ENCODE measurements around the gene NLRP14. TPM values are rescaled to one million over a fixed set of nuclear protein-coding genes. Genes with fewer than 3 reads are reported as not detected.

The NLRP14 gene
- total RNA-seq, 1 donor from 2014 or later: not detected

DNA sequence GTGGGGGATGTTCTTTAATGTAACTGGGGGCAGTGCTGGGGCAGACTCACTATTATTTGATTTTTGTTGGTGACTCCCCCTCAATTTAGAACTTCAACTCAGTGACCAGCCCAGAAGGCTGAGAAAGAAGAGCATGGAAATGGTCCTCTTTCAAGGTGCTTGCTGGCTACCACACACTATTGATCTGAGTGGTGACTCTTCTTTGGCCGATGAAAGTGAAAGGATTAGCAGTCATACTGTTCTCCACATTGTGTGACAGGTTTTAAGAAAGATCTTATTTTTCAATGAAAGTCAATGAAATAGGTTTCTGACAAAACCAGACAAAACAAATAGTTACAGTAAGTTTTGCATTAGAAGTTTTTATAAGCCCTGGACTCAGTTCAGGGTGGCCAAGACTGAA lies 29.9 kb downstream of the NLRP14 start:
- DNase-seq (ENCODE audit: low read depth): no peak

DNA sequence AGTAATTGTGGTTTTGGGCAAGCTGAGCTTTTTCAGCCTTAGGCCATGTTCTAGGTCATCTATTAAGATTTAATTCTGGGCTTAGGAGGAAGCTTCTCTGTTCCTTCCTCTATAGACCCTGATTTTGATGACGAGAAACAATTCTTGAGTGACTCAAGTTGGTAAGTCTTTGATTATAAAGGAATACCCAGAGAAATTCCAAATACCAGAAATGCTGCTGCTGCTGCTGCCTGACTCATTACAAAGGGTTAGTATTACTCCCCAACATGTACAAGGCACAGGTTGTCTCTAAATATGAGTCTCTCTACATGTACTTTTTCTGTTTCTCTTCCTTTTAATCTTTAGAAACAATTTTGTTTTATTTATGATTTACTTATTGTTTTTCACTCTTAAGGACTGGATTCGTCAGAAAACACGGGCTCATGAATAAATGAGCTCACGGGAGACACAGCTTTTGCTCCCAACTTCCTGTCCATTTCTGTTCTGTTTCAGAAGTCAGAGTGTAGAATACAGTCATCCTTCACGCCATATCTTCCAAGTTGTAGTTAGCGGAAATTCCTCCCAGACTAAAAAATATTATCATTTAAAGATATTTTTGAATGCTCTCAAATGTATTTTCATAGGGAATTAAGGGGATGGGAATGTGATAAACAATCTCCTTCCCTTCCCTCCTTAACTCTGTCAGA lies 36.7 kb downstream of the NLRP14 start:
- no peak for DNase-seq (ENCODE audit: low read depth)

DNA sequence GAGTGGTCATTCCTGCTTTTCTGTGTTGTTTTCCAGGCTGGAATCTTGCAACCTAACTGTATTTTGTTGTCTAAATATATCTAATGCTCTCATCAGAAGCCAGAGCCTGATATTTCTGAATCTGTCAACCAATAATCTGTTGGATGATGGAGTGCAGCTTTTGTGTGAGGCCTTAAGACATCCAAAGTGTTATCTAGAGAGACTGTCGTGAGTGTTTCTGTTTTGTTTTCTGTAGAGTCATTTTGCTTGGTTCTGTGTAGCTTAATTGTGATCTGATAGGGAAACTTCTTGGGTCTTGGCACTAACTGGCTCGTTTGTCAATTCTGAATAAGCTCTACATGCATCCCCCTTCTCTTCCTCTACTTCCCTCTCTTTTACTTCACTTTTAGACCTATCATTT lies 37.4 kb downstream of the NLRP14 start:
- no peak for DNase-seq (ENCODE audit: low read depth)

DNA sequence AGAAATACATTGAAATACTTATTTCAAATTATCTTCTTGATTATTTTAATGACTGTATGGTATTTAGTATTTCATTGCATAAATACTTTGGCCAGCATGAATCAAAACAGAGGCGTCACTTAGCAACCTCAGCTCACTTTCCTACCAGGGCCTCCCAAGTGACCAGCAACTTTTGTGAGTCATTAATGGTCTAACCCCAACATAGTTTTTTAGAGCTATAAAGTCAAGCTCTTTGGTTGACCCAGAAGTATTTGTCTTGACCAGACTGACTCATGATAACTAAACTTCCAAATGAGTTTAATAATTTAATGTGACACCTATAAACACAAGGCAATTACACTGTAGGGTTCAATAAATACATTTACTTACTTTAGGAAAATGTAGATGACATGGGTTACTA lies 40.6 kb downstream of the NLRP14 start:
- DNase-seq (ENCODE audit: low read depth): peak; percentile 70

DNA sequence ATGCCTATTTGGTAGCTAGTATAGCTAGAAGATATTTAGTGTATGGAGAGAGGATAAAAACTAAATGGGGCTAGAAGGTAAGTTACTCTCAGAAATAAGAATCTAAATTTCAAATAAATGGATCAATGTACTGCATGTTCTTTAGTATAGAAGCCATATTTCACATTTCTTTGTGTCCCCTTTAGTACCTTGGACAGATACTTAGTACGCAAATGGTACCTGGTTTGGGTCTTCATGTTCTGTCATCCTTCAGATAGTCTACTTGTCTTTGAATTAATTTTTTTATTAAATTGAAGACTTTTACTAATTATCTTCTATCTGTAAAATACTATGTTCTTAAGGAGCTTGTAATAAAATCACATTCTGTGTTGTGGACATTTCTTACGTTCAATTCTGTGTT lies 42.3 kb downstream of the NLRP14 start:
- DNase-seq (ENCODE audit: low read depth): no peak

DNA sequence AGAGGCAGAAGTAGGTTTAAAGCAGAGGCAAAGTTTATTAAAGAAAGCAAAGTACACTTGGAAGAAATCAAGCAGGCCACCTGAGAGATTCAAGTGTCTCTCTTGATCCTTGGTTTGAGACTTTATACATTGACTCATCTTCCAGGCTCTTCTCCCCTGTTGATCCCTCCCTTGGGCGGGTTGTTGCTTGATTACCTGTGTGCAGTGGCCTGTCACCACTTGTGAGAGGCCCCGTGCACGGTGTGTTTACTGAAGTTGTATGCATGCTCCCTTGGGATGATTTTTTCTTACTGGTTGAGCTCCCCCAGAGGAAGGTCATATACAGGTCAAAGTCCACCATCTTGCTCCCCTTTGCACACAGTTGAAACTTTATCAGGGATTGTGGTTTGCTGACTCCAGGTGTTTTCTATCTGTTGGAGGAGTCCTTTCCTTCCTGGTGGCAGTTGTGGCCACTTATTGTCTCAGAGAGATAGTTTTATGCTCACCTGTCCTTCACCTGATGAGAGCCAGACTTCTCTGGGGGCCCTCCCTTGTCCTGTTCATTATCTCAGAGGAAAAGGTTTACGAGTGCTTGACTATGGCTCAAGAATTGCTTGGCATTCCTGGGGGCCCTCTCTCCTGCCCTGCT lies 52.2 kb downstream of the NLRP14 start:
- DNase-seq (ENCODE audit: low read depth): no peak

DNA sequence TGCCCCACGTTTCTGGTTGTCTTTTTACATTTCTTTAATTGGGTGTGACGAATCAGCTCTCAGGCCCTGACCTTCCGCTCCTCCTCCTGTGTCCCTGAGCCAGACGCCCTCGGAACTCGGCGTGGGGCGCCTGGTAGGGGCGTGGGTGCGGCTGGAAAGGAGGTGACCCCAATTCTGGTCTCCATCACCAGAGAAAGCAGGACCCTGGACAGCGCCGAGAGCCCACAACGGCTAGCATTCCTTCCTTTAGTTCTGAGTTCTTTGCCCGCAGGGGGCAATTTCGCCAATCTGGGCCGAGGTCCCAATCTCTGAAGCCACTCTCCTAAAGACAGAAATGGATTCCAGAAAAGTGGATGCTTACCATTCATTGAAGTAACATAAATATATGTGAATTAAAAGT lies 56.8 kb downstream of the NLRP14 start:
- no peak for DNase-seq (ENCODE audit: low read depth)

DNA sequence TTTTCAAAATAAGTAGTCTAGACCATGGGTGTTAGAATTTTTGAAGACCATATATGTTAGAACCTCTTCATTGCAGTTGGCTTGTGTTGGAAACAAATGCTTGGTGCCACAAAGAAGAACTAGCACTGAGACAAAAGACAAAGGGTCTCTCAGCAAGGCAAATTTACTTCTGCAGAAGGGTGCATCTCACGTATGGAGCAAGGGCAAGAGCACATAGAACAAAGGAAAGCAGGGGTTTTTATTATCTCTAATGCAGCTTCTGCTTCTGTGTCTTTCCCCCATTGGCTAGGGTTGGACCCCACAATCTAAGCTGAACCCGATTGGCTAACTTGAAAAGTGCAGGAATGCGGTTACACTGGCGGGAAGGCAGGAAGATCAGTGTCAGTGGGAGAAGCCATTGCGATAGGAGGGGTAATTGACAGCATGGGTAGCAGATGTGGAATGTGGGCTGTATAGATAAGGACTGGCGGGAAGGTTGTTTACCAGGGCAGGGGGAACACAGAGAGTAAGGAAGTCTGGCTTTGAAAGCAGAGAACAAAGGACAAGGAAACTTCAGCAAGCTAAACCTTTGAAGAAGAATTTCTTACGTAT lies 59.4 kb downstream of the NLRP14 start:
- DNase-seq (ENCODE audit: low read depth): no peak

DNA sequence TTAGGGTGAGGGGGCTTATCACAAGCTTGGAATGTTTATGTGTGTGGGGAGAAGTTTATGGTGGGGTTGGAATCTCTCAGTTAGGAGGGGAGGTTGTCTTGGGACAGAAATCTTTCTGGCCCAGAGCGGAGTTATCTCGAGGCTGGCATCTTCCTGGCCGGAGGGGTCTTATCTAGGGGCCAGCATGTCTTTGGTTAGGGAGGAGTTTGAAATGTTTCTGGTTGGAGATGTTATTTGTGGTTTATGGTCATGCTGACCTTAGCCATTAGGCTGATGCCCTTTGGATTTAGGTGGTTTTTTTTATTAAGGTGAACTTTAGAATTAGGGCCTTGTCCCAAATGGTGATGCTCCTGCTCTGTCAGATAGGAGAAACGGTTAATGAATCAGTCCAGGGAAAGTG lies 60.6 kb downstream of the NLRP14 start:
- DNase-seq (ENCODE audit: low read depth): no peak

DNA sequence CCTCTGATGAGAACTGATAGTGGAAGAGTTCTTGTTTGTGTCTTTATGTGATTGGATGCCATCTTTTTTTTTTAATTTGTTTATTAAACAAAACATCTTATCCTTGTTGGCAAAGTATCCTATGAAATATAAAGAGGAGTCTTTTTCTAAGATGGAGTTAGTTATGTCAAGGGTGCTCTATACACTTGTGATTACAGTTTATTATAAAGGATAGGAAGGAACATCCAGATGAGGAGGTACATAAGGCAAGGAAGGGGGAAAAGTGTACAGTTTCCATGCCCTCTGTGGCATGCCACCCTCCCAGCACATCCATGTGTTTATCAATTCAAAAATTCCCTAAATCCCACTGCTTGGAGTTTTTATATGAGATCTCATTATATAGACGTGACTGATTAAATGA lies 61.2 kb downstream of the NLRP14 start:
- DNase-seq (ENCODE audit: low read depth): no peak

DNA sequence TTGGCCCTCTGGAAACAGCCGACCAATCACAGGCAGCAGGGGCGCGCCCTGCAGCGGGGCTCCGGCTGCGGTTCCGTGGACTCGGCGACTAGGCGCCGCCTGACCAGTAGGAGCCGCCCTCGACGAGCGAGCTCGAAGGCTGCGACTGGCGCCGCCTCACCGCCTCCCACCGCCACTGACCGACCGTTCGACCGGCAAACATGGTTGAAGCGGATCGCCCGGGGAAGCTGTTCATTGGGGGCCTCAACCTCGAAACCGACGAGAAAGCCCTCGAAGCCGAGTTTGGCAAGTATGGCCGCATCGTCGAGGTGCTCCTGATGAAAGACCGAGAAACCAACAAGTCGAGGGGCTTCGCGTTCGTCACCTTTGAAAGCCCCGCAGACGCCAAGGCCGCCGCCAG lies 68.6 kb downstream of the NLRP14 start, which contains the start of gene RBMXL2:
Gene RBMXL2 (plus strand): TSS at position 78 of the 400 bp plus-strand sequence. CDS start 123 bp downstream, at position 201.
- DNase-seq (ENCODE audit: low read depth): no peak

DNA sequence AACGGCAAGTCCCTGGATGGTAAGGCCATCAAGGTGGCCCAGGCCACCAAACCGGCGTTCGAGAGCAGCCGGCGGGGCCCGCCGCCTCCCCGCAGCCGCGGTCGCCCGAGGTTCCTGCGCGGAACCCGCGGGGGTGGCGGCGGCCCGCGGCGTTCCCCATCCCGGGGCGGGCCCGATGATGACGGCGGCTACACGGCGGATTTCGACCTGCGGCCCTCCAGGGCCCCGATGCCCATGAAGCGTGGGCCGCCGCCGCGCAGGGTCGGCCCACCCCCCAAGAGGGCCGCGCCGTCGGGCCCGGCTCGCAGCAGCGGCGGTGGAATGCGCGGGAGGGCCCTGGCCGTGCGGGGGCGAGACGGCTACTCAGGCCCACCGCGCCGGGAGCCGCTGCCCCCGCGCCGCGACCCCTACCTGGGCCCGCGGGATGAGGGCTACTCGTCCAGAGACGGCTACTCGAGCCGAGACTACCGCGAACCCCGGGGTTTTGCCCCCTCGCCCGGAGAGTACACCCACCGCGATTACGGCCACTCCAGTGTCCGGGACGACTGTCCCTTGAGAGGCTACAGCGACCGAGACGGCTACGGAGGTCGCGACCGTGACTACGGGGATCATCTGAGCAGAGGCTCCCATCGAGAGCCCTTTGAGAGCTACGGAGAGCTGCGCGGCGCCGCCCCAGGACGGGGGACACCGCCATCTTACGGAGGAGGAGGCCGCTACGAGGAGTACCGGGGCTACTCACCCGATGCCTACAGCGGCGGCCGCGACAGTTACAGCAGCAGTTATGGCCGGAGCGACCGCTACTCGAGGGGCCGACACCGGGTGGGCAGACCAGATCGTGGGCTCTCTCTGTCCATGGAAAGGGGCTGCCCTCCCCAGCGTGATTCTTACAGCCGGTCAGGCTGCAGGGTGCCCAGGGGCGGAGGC lies 69.3 kb downstream of the NLRP14 start:
- no peak for DNase-seq (ENCODE audit: low read depth)

DNA sequence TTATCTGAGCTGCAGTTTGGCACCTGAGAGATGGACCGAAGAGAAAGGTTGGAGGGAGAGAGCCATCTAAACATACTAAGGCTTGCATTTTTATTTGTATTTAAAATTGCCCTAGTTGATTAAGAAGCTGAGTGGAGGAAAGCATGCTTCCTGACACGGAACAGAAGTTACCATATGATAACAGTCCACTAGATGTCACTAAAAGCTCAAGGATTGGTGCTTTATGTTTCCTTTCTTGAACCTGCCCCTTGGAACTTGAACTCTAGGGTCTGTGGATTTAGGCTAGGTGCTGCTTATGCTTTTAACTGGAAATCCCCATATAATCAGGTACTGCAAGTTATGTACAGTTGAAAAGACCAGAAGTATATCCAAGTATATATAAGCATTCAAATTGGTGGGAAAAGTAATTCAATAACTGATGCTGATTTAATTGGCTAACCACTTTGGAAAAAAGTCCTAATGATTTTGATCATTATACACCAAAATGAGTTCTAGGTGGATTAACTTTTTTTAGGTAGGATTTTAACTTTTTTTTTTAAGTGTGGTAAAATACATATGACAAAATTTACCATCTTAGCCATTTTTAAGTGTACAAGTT lies 78.1 kb downstream of the NLRP14 start:
- peak; percentile 53 for DNase-seq (ENCODE audit: low read depth)

DNA sequence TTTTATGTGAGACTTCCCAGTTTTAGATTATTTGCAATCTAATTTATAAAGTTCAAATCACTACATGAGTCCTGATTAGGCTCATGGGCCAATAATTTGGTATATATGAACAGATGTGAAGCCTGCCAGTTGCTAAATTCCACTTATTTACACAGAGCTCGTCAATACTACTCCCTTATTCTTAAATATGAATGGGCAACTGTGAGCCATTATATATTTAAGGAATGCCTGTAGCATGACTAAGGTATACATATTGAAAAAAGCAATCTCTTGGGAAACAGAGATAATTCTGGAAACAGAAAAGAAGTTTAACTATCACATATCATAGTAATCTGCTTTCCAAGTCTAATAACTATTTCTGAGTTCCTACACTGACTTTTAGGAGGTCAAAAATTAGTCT lies 95.5 kb downstream of the NLRP14 start:
- DNase-seq (ENCODE audit: low read depth): no peak

DNA sequence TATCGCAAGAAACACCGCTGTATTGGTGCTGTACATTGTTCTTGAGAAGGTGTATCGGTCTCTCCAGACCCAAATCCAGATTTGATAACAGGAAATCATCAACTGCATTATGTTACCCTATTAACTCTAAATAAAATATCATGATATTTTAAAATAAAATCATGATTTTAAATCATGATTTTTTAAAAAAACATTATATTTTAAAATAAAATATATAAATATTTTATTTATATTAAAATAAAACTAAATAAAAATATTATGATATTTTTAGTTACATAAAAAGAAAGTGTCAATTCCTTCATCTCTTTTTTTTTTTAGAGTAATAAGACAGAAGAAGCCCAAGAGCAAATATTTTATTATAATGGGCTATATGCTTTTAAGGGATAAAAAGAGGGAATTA lies 96.1 kb downstream of the NLRP14 start:
- no peak for DNase-seq (ENCODE audit: low read depth)

Other genes starting within 250 kb of the NLRP14 start
- gene OR2AG2, start 248.5 kb upstream of the NLRP14 start, total RNA-seq: not detected in 2 replicates
- not detected in 2 replicates for gene OR2AG1, start 237.5 kb upstream of the NLRP14 start, total RNA-seq
- not detected in 2 replicates for gene OR6A2, start 220.8 kb upstream of the NLRP14 start, total RNA-seq
- not detected in 2 replicates for gene OR10A5, start 174.8 kb upstream of the NLRP14 start, total RNA-seq
- gene OR10A2, start 157.4 kb upstream of the NLRP14 start, total RNA-seq: not detected in 2 replicates
- not detected in 2 replicates for gene OR10A4, start 143.9 kb upstream of the NLRP14 start, total RNA-seq
- not detected in 2 replicates for gene OR2D2, start 128.0 kb upstream of the NLRP14 start, total RNA-seq
- gene OR2D3, start 99.5 kb upstream of the NLRP14 start, total RNA-seq: not detected in 2 replicates
- gene ZNF215, start 94.1 kb upstream of the NLRP14 start, total RNA-seq: 0.13 and 0.52 TPM in 2 replicates
- gene ZNF214, start 133 bp upstream of the NLRP14 start, total RNA-seq: 1.9 and 2.8 TPM in 2 replicates
- gene RBMXL2, start 68.5 kb downstream of the NLRP14 start, total RNA-seq: not detected in 2 replicates
- not detected in 2 replicates for gene SYT9, start 231.4 kb downstream of the NLRP14 start, total RNA-seq